Type B pancreatic cell (in vitro differentiated cells): ENCODE data around the gene WDR64. TPM values are rescaled to one million over a fixed set of nuclear protein-coding genes. Genes with fewer than 3 reads are reported as not detected.

Source experiments
- DNase-seq: peaks from one replicate; pipeline ENCODE4 v3.0.0; 2021; ENCODE audit warnings: mixed read lengths; ENCODE audit not compliant: unreplicated experiment; ENCODE audit errors: extremely low spot score
- H3K27ac Mint-ChIP-seq: 2 replicates; pipeline ENCODE4 v1.8.0; 2021; ENCODE audit warnings: mild to moderate bottlenecking, mixed read lengths
- H3K27me3 Mint-ChIP-seq: 2 replicates; pipeline ENCODE4 v1.8.0; 2021; ENCODE audit warnings: mixed read lengths
- H3K36me3 Mint-ChIP-seq: 2 replicates; pipeline ENCODE4 v1.8.0; 2021; ENCODE audit warnings: mixed read lengths
- H3K4me1 Mint-ChIP-seq: one replicate; pipeline ENCODE4 v1.8.0; 2021; ENCODE audit warnings: mixed read lengths; ENCODE audit not compliant: unreplicated experiment
- H3K4me3 Mint-ChIP-seq: 2 replicates; pipeline ENCODE4 v1.8.0; 2021; ENCODE audit warnings: mild to moderate bottlenecking, mixed read lengths
- H3K9me3 Mint-ChIP-seq: 2 replicates; pipeline ENCODE4 v1.8.0; 2021; ENCODE audit warnings: mixed read lengths
- CTCF ChIP-seq: fragments of 200-600 bp; sonication (generic); conservative IDR thresholded peaks from 2 replicates; pipeline ENCODE4 v1.5.0; 2021; ENCODE audit warnings: antibody characterized with exemption, mild to moderate bottlenecking
- total RNA-seq: library from RNA; stranded (reverse); gene quantifications from 2 replicates; pipeline ENCODE4 v1.2.1, GENCODE V29; 2021; ENCODE audit warnings: low replicate concordance

The WDR64 gene
- total RNA-seq, 1 donor from 2014 or later, result not detected

- Mint-ChIP-seq H3K27ac (no peak overlapping the region), H3K36me3 (peaks cover 3% of the 10 kb centered on the region), H3K4me3 (no peak overlapping the region), H3K27me3 (no peaks in the 10 kb centered on the region), H3K4me1 (peaks cover 5% of the 10 kb centered on the region), H3K9me3 (no peaks in the 10 kb centered on the region)
- TF ChIP-seq CTCF, result no peak
- DNase-seq, result no peak
Measured at GRCh38 chr1:241614144-241614543, 37.9 kb upstream of the WDR64 start.

- no peaks in the 10 kb centered on the region for H3K27me3 Mint-ChIP-seq
- H3K4me1 Mint-ChIP-seq, result peaks cover 5% of the 10 kb centered on the region
- DNase-seq, result no peak
- peaks cover 3% of the 10 kb centered on the region for H3K36me3 Mint-ChIP-seq
- no peak for TF ChIP-seq CTCF
- no peak overlapping the region for H3K4me3 Mint-ChIP-seq
- no peak overlapping the region for H3K27ac Mint-ChIP-seq
- H3K9me3 Mint-ChIP-seq, result no peaks in the 10 kb centered on the region
Measured at GRCh38 chr1:241614572-241614971, 37.5 kb upstream of the WDR64 start.

- Mint-ChIP-seq H3K4me3 (peak overlapping the region; percentile 38), H3K4me1 (peaks cover 5% of the 10 kb centered on the region), H3K27me3 (no peaks in the 10 kb centered on the region), H3K27ac (no peak overlapping the region), H3K36me3 (peaks cover 3% of the 10 kb centered on the region), H3K9me3 (no peaks in the 10 kb centered on the region)
- DNase-seq, result no peak
- no peak for TF ChIP-seq CTCF
Measured at GRCh38 chr1:241615043-241615974, 36.8 kb upstream of the WDR64 start.

GRCh38 chr1:241617426-241617825, 34.7 kb upstream of the WDR64 start:
- no peaks in the 10 kb centered on the region for H3K27me3 Mint-ChIP-seq
- TF ChIP-seq CTCF, result no peak
- peaks cover 5% of the 10 kb centered on the region for H3K4me1 Mint-ChIP-seq
- no peak overlapping the region for H3K27ac Mint-ChIP-seq
- H3K4me3 Mint-ChIP-seq, result no peak overlapping the region
- H3K36me3 Mint-ChIP-seq, result peaks cover 9% of the 10 kb centered on the region
- no peak for DNase-seq
- no peaks in the 10 kb centered on the region for H3K9me3 Mint-ChIP-seq

- Mint-ChIP-seq H3K4me1 (no peaks in the 10 kb centered on the region), H3K27me3 (no peaks in the 10 kb centered on the region), H3K4me3 (no peak overlapping the region), H3K36me3 (peaks cover 6% of the 10 kb centered on the region), H3K27ac (no peak overlapping the region), H3K9me3 (no peaks in the 10 kb centered on the region)
- no peak for TF ChIP-seq CTCF
- DNase-seq, result no peak
Measured at GRCh38 chr1:241622669-241623068, 29.4 kb upstream of the WDR64 start.
